GM12872 (cell line): ENCODE data around the gene FBXO38.
A peak's percentile ranks its signal among the peaks of the same experiment; 100 is the strongest.

Experiments used
- TF ChIP-seq, protein P1 (sequence below): IDR thresholded peaks from 3 replicates; pipeline ENCODE4 v1.5.1; 2011; ENCODE audit warnings: low read depth, mild to moderate bottlenecking, low read length, moderate library complexity; ENCODE audit not compliant: insufficient read depth

Gene FBXO38

DNA sequence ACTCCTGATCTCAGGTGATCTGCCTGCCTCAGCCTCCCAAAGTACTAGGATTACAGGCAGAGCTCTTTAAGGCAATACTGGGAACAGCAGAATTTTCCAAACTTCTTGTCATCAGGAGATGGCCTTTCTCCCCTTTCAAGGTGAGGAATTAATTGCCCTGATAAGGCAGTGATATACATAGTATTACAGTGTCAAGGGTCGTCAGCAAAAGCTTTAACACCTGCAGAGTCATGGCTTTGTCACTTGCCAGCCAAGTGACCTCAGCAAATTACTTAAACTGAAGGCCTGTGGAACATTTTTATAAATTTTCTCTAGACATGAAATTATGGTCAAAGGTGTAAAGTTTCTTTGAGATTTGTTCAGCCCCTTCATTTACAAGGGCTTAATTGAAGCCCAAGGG, 59.5 kb downstream of the FBXO38 start:
- TF ChIP-seq, protein P1, sequence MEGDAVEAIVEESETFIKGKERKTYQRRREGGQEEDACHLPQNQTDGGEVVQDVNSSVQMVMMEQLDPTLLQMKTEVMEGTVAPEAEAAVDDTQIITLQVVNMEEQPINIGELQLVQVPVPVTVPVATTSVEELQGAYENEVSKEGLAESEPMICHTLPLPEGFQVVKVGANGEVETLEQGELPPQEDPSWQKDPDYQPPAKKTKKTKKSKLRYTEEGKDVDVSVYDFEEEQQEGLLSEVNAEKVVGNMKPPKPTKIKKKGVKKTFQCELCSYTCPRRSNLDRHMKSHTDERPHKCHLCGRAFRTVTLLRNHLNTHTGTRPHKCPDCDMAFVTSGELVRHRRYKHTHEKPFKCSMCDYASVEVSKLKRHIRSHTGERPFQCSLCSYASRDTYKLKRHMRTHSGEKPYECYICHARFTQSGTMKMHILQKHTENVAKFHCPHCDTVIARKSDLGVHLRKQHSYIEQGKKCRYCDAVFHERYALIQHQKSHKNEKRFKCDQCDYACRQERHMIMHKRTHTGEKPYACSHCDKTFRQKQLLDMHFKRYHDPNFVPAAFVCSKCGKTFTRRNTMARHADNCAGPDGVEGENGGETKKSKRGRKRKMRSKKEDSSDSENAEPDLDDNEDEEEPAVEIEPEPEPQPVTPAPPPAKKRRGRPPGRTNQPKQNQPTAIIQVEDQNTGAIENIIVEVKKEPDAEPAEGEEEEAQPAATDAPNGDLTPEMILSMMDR: no peak

DNA sequence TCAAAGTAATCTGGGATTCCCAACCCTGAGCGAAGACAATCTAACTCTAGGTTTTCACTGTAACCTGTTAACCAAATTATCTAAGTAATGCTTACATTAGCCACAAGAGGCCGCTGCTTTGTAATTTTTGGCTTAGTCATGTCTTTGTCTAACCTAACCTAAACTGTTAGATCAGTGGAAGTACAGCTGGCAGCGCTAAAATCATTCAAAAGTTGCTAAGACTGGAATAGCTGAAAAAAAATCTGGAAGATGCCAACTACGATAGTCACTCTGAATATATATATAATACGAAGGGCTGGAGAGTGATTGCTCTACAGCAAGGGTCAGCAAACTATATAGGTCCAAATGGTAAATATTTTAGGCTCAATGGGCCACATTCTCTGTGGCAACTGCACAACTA, 60.2 kb downstream of the FBXO38 start:
- TF ChIP-seq, protein P1: peak; percentile 68

DNA sequence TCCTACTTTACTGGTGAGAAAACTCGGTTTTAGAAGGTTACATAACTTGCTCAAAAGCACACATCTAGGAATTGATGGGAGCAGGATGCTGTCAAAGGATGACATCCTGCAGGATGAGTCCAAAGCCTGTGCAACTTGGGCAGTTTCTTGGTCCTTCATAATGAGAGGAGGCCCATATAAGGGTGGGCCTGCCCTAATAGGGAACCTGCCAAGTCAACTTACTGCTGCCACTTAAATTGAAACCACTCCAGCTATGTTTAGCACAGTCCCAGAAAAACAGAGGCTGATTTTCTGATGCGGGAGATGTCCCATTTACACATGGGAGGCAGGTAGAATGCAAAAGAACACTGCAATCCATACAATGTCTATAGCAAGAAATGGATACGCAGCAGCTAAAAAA, 61.8 kb downstream of the FBXO38 start:
- TF ChIP-seq, protein P1: no peak

DNA sequence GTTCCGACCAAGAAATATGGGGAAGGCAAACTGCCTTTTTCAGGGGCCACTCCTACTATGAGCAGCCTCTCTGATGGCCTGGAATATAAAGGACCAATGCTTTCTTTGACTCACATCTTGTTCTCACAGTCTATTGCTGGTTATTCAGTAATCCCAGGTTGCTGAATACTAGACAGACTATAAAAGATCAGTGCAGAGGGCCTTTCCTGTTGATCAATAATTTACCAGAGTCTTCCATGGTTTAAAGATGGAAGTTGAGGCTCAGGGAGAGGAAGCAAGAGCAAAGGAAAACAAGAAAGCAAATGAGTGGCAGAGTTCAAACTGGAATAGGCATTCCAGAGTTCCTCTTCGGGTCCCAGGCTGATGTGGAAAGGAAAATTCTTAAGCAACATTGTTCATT, 62.9 kb downstream of the FBXO38 start:
- TF ChIP-seq, protein P1: no peak

DNA sequence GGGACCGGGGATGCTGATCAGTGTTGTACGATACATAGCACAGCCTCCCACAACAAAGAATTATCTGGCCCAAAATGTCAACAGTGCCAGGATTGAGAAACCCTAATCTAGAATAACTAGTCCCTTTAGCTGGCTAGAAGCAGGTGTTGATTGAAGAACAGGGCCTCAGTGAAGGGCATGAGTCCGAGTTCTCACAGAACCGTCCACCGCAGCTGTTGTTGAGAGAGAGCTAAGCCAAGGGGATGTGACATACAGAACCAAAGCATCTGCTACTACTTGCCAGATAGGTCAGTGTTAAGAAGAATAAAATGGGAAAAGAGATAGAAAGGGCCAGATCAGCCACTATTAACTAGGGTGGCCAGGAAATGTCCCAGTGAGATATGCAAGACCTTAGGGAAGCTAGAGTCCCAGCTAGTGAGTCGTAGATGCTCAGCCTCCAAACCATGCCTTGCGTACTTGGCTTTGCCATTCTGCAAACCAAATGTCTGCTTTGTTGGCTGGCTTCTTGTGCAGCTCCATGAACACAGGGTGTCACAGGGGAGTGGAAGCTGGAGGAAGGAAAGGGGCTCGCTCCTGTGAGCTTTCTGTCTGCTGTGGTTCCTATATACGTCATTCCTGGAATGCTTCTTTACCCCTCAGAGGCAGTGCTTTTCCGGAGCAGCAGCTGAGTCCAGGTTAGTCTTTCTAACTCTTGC, 68.9 kb downstream of the FBXO38 start:
- TF ChIP-seq, protein P1: no peak

DNA sequence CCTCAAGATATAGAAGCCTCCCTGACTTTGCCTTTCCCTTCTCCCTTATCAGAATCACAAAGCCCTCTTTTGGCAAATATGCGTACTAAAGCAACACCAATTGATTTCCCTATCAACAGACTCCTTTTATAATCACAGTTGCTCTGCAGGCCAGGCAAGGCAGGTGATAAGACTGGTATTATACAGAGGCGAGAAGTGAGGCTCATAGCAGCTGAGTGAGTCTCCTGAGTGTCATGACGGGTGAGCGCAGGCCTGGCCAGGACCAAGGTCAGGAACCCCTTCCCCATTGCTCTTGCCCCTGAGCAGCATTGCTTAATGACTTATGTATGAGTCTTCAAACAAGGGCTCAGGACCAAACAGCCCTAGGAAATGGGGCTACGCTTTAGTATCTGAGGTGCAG, 70.8 kb downstream of the FBXO38 start:
- TF ChIP-seq, protein P1: no peak

DNA sequence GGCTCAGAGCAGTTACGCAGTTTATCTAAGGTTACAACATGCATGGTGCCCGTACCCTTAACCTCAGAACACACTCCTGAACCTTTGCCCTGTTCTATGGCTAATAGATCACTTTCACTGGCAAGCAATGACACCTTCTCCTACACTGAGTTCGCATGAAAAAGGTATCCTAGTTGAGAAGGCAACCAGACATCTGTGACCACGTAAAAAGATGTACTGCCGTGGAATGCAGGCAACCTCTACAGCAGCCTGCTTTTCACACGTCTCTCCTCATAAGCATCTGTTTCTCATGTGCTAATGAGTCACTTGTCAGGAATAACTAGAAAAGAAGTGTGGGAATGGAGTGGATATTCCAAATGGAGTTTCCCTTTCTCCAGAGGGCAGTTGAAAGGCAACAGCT, 71.4 kb downstream of the FBXO38 start:
- TF ChIP-seq, protein P1: no peak
